WTC11 (cell line): ENCODE data around the gene ARHGEF25. TPM values are rescaled to one million over a fixed set of nuclear protein-coding genes. Genes with fewer than 3 reads are reported as not detected.

Experiments
- ATAC-seq: fragments of 200-7000 bp; cut with Tn5 transposase; 2 replicates; pipeline ENCODE4 v1.10.0; 2021; ENCODE audit warnings: mild to moderate bottlenecking, moderate library complexity
- CTCF ChIA-PET: fragments of 300-600 bp; sonication (Branson Sonifier 250); formaldehyde crosslinking; loops from one replicate; lab custom pipeline; 2021; ENCODE audit warnings: antibody characterized with exemption; lab: Charles Lee
- POLR2A ChIA-PET: fragments of 350-600 bp; sonication (Branson Sonifier 250); formaldehyde crosslinking; loops from one replicate; lab custom pipeline; 2021; ENCODE audit warnings: antibody characterized with exemption; lab: Charles Lee
- DNase-seq: peaks from one replicate; pipeline ENCODE4 v3.0.0; 2021; ENCODE audit warnings: low spot score
- H3K27ac Mint-ChIP-seq: 2 replicates; pipeline ENCODE4 v1.8.0; 2021; ENCODE audit warnings: mixed read lengths
- H3K27me3 Mint-ChIP-seq: 2 replicates; pipeline ENCODE4 v1.8.0; 2021; ENCODE audit warnings: low read depth, mild to moderate bottlenecking, moderate library complexity, mixed read lengths
- H3K36me3 Mint-ChIP-seq: 2 replicates; pipeline ENCODE4 v1.8.0; 2021; ENCODE audit warnings: mixed read lengths
- H3K4me1 Mint-ChIP-seq: 2 replicates; pipeline ENCODE4 v1.8.0; 2022; ENCODE audit warnings: mixed read lengths
- H3K4me3 Mint-ChIP-seq: 2 replicates; pipeline ENCODE4 v1.8.0; 2021; ENCODE audit warnings: mild to moderate bottlenecking, moderate library complexity, mixed read lengths
- H3K9me3 Mint-ChIP-seq: 2 replicates; pipeline ENCODE4 v1.8.0; 2021; ENCODE audit warnings: mixed read lengths
- ESRRA ChIP-seq: sonication (generic); formaldehyde crosslinking; IDR thresholded peaks from 2 replicates; pipeline ENCODE4 v1.8.1; 2022; ENCODE audit warnings: mild to moderate bottlenecking, missing genetic modification reagents, borderline replicate concordance
- FOXK1 ChIP-seq: sonication (generic); formaldehyde crosslinking; IDR thresholded peaks from 2 replicates; pipeline ENCODE4 v1.8.0; 2022; ENCODE audit warnings: mild to moderate bottlenecking, moderate library complexity, missing genetic modification reagents
- IRF2 ChIP-seq: sonication (generic); formaldehyde crosslinking; IDR thresholded peaks from 2 replicates; pipeline ENCODE4 v1.8.0; 2022; ENCODE audit warnings: low read depth, missing genetic modification reagents, borderline replicate concordance
- KAT7 ChIP-seq: sonication (generic); formaldehyde crosslinking; IDR thresholded peaks from 2 replicates; pipeline ENCODE4 v1.8.1; 2023; ENCODE audit warnings: missing genetic modification reagents, mild to moderate bottlenecking, borderline replicate concordance
- NR1H2 ChIP-seq: sonication (generic); formaldehyde crosslinking; IDR thresholded peaks from 2 replicates; pipeline ENCODE4 v1.9.0; 2021; ENCODE audit warnings: mild to moderate bottlenecking, moderate library complexity, missing genetic modification reagents
- RELA ChIP-seq: sonication (generic); formaldehyde crosslinking; IDR thresholded peaks from 2 replicates; pipeline ENCODE4 v1.8.1; 2022; ENCODE audit warnings: missing genetic modification reagents, mild to moderate bottlenecking, borderline replicate concordance
- SMAD4 ChIP-seq: sonication (generic); formaldehyde crosslinking; IDR thresholded peaks from 2 replicates; pipeline ENCODE4 v1.8.0; 2022; ENCODE audit warnings: mild to moderate bottlenecking, missing genetic modification reagents
- SOX15 ChIP-seq: fragments of 250-450 bp; sonication (Bioruptor Pico); IDR thresholded peaks from 2 replicates; pipeline ENCODE4 v1.9.0; 2021; ENCODE audit warnings: mild to moderate bottlenecking
- SP1 ChIP-seq: sonication (generic); formaldehyde crosslinking; conservative IDR thresholded peaks from 2 replicates; pipeline ENCODE4 v1.8.1; 2022; ENCODE audit warnings: missing genetic modification reagents
- TCF7 ChIP-seq: sonication (generic); formaldehyde crosslinking; IDR thresholded peaks from 2 replicates; pipeline ENCODE4 v1.8.0; 2022; ENCODE audit warnings: mild to moderate bottlenecking, low read depth, missing genetic modification reagents, moderate library complexity
- TP53 ChIP-seq: sonication (generic); formaldehyde crosslinking; IDR thresholded peaks from 2 replicates; pipeline ENCODE4 v1.8.1; 2023; ENCODE audit warnings: mild to moderate bottlenecking, missing genetic modification reagents
- ZNF138 ChIP-seq: sonication (generic); formaldehyde crosslinking; conservative IDR thresholded peaks from 2 replicates; pipeline ENCODE4 v1.8.1; 2022; ENCODE audit warnings: mild to moderate bottlenecking, moderate library complexity, missing genetic modification reagents
- ZNF263 ChIP-seq: sonication (generic); formaldehyde crosslinking; IDR thresholded peaks from 2 replicates; pipeline ENCODE4 v1.8.1; 2022; ENCODE audit warnings: low read depth, mild to moderate bottlenecking, moderate library complexity, missing genetic modification reagents
- ZNF317 ChIP-seq: sonication (generic); formaldehyde crosslinking; IDR thresholded peaks from 2 replicates; pipeline ENCODE4 v1.8.1; 2023; ENCODE audit warnings: low read depth, mild to moderate bottlenecking, moderate library complexity, missing genetic modification reagents, borderline replicate concordance
- ZNF671 ChIP-seq: fragments of 250-450 bp; sonication (Bioruptor Pico); IDR thresholded peaks from 2 replicates; pipeline ENCODE4 v1.8.0; 2021; ENCODE audit warnings: mild to moderate bottlenecking
- total RNA-seq: library from RNA; stranded (reverse); gene quantifications from 3 replicates; pipeline ENCODE4 v1.2.3, GENCODE V29; 2021
- TF ChIP-seq, protein P1 (sequence below): sonication (generic); formaldehyde crosslinking; IDR thresholded peaks from 2 replicates; pipeline ENCODE4 v1.8.1; 2022; ENCODE audit warnings: low read depth, mild to moderate bottlenecking, moderate library complexity, missing genetic modification reagents, borderline replicate concordance
- TF ChIP-seq, protein P2 (sequence below): sonication (generic); formaldehyde crosslinking; IDR thresholded peaks from 2 replicates; pipeline ENCODE4 v1.8.1; 2023; ENCODE audit warnings: mild to moderate bottlenecking, missing genetic modification reagents
- TF ChIP-seq, protein P3 (sequence below): sonication (generic); formaldehyde crosslinking; IDR thresholded peaks from 2 replicates; pipeline ENCODE4 v1.8.1; 2023; ENCODE audit warnings: mild to moderate bottlenecking, missing genetic modification reagents, moderate library complexity
- TF ChIP-seq, protein P4 (sequence below): sonication (generic); formaldehyde crosslinking; IDR thresholded peaks from 2 replicates; pipeline ENCODE4 v1.8.1; 2023; ENCODE audit warnings: mild to moderate bottlenecking, missing genetic modification reagents, borderline replicate concordance
- TF ChIP-seq, protein P5 (sequence below): sonication (generic); formaldehyde crosslinking; IDR thresholded peaks from 2 replicates; pipeline ENCODE4 v1.8.0; 2023; ENCODE audit warnings: mild to moderate bottlenecking, missing genetic modification reagents

The ARHGEF25 gene
- total RNA-seq, 1 experiment from 2014 or later, result 11.9 TPM

DNA sequence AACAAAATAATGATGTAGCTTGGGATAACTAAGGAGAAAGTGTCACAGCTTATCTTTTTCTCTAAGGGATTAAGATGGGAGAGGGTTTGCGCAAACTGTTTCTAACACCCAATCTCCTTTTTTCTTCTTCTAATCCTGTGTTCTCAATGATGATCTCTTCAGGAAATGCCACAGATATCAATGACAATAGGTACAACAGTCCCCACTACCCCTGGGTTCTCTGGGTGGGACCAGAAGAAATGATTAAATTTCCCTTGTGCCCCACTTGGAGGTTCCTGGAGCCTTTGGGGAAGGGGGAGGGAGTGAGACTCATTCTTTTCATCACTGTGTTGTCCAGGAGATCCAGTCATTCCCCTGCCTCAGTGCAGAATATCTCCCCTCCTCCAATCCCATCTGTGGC lies 28.8 kb upstream of the ARHGEF25 start:
- Mint-ChIP-seq H3K36me3 (peaks cover 21% of the 10 kb centered on the region), H3K9me3 (no peaks in the 10 kb centered on the region), H3K4me3 (no peak overlapping the region), H3K4me1 (no peaks in the 10 kb centered on the region; the same call in 1 of the 2 replicates), H3K27me3 (0 out of 2 replicates have a peak, but pooled peaks cover 3% of the 10 kb centered on the region), H3K27ac (no peak overlapping the region)
- ChIA-PET CTCF (interaction anchor here (0.7 to 4.2 kb wide), 17 partner anchors 11 to 431 kb away, joined by 3 to 74 read pairs (median 11); partner anchors contain the start of genes ARHGEF25, B4GALNT1, DCTN2 and TSPAN31), POLR2A (no interaction called here)
- ATAC-seq (no peak), DNase-seq (no peak)
- TF ChIP-seq RELA, result no peak
- no peak for TF ChIP-seq IRF2 (CRISPR knock-in tag)
- no peak for TF ChIP-seq FOXK1
- TF ChIP-seq ZNF263 (CRISPR knock-in tag), result no peak
- TF ChIP-seq KAT7 (CRISPR knock-in tag), result no peak
- TF ChIP-seq, protein P1, sequence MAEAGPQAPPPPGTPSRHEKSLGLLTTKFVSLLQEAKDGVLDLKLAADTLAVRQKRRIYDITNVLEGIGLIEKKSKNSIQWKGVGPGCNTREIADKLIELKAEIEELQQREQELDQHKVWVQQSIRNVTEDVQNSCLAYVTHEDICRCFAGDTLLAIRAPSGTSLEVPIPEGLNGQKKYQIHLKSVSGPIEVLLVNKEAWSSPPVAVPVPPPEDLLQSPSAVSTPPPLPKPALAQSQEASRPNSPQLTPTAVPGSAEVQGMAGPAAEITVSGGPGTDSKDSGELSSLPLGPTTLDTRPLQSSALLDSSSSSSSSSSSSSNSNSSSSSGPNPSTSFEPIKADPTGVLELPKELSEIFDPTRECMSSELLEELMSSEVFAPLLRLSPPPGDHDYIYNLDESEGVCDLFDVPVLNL (CRISPR knock-in tag), result no peak
- TF ChIP-seq, protein P2, sequence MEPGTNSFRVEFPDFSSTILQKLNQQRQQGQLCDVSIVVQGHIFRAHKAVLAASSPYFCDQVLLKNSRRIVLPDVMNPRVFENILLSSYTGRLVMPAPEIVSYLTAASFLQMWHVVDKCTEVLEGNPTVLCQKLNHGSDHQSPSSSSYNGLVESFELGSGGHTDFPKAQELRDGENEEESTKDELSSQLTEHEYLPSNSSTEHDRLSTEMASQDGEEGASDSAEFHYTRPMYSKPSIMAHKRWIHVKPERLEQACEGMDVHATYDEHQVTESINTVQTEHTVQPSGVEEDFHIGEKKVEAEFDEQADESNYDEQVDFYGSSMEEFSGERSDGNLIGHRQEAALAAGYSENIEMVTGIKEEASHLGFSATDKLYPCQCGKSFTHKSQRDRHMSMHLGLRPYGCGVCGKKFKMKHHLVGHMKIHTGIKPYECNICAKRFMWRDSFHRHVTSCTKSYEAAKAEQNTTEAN (CRISPR knock-in tag), result no peak
- no peak for TF ChIP-seq ZNF317 (CRISPR knock-in tag)
- TF ChIP-seq, protein P3, sequence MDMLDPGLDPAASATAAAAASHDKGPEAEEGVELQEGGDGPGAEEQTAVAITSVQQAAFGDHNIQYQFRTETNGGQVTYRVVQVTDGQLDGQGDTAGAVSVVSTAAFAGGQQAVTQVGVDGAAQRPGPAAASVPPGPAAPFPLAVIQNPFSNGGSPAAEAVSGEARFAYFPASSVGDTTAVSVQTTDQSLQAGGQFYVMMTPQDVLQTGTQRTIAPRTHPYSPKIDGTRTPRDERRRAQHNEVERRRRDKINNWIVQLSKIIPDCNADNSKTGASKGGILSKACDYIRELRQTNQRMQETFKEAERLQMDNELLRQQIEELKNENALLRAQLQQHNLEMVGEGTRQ (CRISPR knock-in tag), result no peak
- no peak for TF ChIP-seq ZNF138
- TF ChIP-seq, protein P4, sequence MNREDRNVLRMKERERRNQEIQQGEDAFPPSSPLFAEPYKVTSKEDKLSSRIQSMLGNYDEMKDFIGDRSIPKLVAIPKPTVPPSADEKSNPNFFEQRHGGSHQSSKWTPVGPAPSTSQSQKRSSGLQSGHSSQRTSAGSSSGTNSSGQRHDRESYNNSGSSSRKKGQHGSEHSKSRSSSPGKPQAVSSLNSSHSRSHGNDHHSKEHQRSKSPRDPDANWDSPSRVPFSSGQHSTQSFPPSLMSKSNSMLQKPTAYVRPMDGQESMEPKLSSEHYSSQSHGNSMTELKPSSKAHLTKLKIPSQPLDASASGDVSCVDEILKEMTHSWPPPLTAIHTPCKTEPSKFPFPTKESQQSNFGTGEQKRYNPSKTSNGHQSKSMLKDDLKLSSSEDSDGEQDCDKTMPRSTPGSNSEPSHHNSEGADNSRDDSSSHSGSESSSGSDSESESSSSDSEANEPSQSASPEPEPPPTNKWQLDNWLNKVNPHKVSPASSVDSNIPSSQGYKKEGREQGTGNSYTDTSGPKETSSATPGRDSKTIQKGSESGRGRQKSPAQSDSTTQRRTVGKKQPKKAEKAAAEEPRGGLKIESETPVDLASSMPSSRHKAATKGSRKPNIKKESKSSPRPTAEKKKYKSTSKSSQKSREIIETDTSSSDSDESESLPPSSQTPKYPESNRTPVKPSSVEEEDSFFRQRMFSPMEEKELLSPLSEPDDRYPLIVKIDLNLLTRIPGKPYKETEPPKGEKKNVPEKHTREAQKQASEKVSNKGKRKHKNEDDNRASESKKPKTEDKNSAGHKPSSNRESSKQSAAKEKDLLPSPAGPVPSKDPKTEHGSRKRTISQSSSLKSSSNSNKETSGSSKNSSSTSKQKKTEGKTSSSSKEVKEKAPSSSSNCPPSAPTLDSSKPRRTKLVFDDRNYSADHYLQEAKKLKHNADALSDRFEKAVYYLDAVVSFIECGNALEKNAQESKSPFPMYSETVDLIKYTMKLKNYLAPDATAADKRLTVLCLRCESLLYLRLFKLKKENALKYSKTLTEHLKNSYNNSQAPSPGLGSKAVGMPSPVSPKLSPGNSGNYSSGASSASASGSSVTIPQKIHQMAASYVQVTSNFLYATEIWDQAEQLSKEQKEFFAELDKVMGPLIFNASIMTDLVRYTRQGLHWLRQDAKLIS, result no peak
- no peak for TF ChIP-seq SMAD4
- TF ChIP-seq SP1, result no peak
- TF ChIP-seq TCF7, result no peak
- TF ChIP-seq TP53, result no peak
- TF ChIP-seq ZNF671 (CRISPR knock-in tag), result no peak
- TF ChIP-seq, protein P5, sequence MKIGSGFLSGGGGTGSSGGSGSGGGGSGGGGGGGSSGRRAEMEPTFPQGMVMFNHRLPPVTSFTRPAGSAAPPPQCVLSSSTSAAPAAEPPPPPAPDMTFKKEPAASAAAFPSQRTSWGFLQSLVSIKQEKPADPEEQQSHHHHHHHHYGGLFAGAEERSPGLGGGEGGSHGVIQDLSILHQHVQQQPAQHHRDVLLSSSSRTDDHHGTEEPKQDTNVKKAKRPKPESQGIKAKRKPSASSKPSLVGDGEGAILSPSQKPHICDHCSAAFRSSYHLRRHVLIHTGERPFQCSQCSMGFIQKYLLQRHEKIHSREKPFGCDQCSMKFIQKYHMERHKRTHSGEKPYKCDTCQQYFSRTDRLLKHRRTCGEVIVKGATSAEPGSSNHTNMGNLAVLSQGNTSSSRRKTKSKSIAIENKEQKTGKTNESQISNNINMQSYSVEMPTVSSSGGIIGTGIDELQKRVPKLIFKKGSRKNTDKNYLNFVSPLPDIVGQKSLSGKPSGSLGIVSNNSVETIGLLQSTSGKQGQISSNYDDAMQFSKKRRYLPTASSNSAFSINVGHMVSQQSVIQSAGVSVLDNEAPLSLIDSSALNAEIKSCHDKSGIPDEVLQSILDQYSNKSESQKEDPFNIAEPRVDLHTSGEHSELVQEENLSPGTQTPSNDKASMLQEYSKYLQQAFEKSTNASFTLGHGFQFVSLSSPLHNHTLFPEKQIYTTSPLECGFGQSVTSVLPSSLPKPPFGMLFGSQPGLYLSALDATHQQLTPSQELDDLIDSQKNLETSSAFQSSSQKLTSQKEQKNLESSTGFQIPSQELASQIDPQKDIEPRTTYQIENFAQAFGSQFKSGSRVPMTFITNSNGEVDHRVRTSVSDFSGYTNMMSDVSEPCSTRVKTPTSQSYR (CRISPR knock-in tag), result no peak
- TF ChIP-seq SOX15, result no peak
- TF ChIP-seq NR1H2, result no peak
- no peak for TF ChIP-seq ESRRA
